HEK293T (cell line): ENCODE results near the gene MAP7.

Experiments
- BHLHE40 ChIP-seq: fragments of 450-650 bp; IDR thresholded peaks from 2 replicates; pipeline ENCODE4 v1.6.1; 2016; ENCODE audit warnings: mild to moderate bottlenecking, moderate library complexity, borderline replicate concordance
- ELF4 ChIP-seq: fragments of 450-650 bp; IDR thresholded peaks from 2 replicates; pipeline ENCODE4 v1.6.1; 2017; ENCODE audit warnings: antibody characterized with exemption
- FOXK2 ChIP-seq: fragments of 450-650 bp; IDR thresholded peaks from 2 replicates; pipeline ENCODE4 v1.6.1; 2016; ENCODE audit warnings: mild to moderate bottlenecking
- FOXM1 ChIP-seq: fragments of 450-650 bp; IDR thresholded peaks from 2 replicates; pipeline ENCODE4 v1.6.1; 2017; ENCODE audit warnings: mild to moderate bottlenecking, borderline replicate concordance
- SP1 ChIP-seq: fragments of 450-650 bp; IDR thresholded peaks from 2 replicates; pipeline ENCODE4 v1.6.1; 2017
- TARDBP ChIP-seq: fragments of 450-650 bp; IDR thresholded peaks from 2 replicates; pipeline ENCODE4 v1.6.1; 2016

DNA sequence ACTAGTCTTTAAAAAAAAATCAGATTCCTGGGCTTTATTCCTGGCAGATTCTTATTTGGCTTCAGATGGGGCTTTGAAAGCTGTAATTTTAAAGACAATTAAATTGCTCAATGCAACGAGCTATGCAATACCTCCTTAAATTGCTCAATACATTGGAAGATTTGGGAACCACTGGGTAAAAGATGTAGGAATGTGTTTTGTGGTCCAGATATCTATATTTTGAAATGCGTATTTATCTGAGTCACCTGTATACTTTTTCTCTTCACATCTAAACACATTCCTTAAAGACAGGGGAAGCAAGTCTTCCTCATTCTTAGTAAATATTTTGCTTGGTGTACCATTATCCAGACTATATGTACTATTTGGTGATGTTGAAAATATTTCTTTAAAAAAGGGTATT lies 29.6 kb upstream of the MAP7 start:
- TF ChIP-seq SP1 (no peak), ELF4 (no peak), TARDBP (no peak), FOXK2 (no peak), FOXM1 (no peak), BHLHE40 (no peak)
